Parathyroid adenoma (tissue), 2 donors: Measurements from ENCODE around the gene NUP210L.
"Not testable (repeated sequence)": the region's sequence is repeated elsewhere in the genome, so short reads cannot be mapped to it uniquely, and the experiment has no call there.

Experiments
- H2AFZ ChIP-seq: fragments of 300-600 bp; sonication (generic); one replicate; pipeline ENCODE4 v1.7.0; 2017; ENCODE audit warnings: antibody characterized with exemption, mild to moderate bottlenecking
- H3K27ac ChIP-seq: fragments of 300-600 bp; sonication (generic); one replicate; pipeline ENCODE4 v1.7.0; 2017
- H3K27me3 ChIP-seq: fragments of 300-600 bp; sonication (generic); one replicate; pipeline ENCODE4 v1.7.0; 2017; ENCODE audit warnings: low read length; ENCODE audit not compliant: control insufficient read depth, insufficient read depth
- H3K36me3 ChIP-seq: fragments of 300-600 bp; sonication (generic); one replicate; pipeline ENCODE4 v1.7.0; 2017; ENCODE audit warnings: low read length; ENCODE audit not compliant: control insufficient read depth, insufficient read depth
- H3K4me1 ChIP-seq: fragments of 300-600 bp; sonication (generic); one replicate; pipeline ENCODE4 v1.7.0; 2017; ENCODE audit warnings: control low read depth
- H3K4me2 ChIP-seq: fragments of 300-600 bp; sonication (generic); one replicate; pipeline ENCODE4 v1.7.0; 2017; ENCODE audit warnings: low read length
- H3K4me3 ChIP-seq: fragments of 300-600 bp; sonication (generic); one replicate; pipeline ENCODE4 v1.7.0; 2017; ENCODE audit warnings: low read depth, low read length
- H3K79me2 ChIP-seq: fragments of 300-600 bp; sonication (generic); one replicate; pipeline ENCODE4 v1.7.0; 2017; ENCODE audit warnings: control low read depth
- H3K9ac ChIP-seq: fragments of 300-600 bp; sonication (generic); one replicate; pipeline ENCODE4 v1.7.0; 2017; ENCODE audit warnings: mild to moderate bottlenecking
- H3K9me3 ChIP-seq: fragments of 300-600 bp; sonication (generic); one replicate; pipeline ENCODE4 v1.7.0; 2017; ENCODE audit warnings: low read length; ENCODE audit not compliant: control insufficient read depth
- TF ChIP-seq, protein P1 (sequence below): fragments of 300-600 bp; sonication (generic); IDR thresholded peaks from one replicate; pipeline ENCODE4 v1.7.0; 2017; ENCODE audit warnings: antibody characterized with exemption, mild to moderate bottlenecking
- donor health status: primary hyperparathyroidism.

NUP210L gene

GRCh38 chr1:154019940-154020339 is 134.9 kb downstream of the NUP210L start:
- Histone ChIP-seq H3K4me2 (no peak overlapping the region), H3K36me3 (no peaks in the 10 kb centered on the region), H3K27me3 (no peaks in the 10 kb centered on the region), H3K79me2 (no peaks in the 10 kb centered on the region), H3K4me1 (no peaks in the 10 kb centered on the region), H2AFZ (no peak overlapping the region), H3K9me3 (no peaks in the 10 kb centered on the region), H3K4me3 (no peak overlapping the region), H3K9ac (no peak overlapping the region), H3K27ac (no peak overlapping the region)
- TF ChIP-seq, protein P1, sequence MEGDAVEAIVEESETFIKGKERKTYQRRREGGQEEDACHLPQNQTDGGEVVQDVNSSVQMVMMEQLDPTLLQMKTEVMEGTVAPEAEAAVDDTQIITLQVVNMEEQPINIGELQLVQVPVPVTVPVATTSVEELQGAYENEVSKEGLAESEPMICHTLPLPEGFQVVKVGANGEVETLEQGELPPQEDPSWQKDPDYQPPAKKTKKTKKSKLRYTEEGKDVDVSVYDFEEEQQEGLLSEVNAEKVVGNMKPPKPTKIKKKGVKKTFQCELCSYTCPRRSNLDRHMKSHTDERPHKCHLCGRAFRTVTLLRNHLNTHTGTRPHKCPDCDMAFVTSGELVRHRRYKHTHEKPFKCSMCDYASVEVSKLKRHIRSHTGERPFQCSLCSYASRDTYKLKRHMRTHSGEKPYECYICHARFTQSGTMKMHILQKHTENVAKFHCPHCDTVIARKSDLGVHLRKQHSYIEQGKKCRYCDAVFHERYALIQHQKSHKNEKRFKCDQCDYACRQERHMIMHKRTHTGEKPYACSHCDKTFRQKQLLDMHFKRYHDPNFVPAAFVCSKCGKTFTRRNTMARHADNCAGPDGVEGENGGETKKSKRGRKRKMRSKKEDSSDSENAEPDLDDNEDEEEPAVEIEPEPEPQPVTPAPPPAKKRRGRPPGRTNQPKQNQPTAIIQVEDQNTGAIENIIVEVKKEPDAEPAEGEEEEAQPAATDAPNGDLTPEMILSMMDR = no peak

- no peak overlapping the region for H3K4me2 ChIP-seq
- TF ChIP-seq, protein P1 = no peak
- no peaks in the 10 kb centered on the region for H3K4me1 ChIP-seq
These were observed 135.6 kb downstream of the NUP210L start for GRCh38 chr1:154019269-154019668.

GRCh38 chr1:154014154-154014907 is 140.5 kb downstream of the NUP210L start:
- no peak overlapping the region for H3K27ac ChIP-seq
- no peaks in the 10 kb centered on the region for H3K79me2 ChIP-seq
- H3K27me3 ChIP-seq = no peaks in the 10 kb centered on the region
- H2AFZ ChIP-seq = no peak overlapping the region
- no peaks in the 10 kb centered on the region for H3K4me1 ChIP-seq
- no peak overlapping the region for H3K4me3 ChIP-seq
- TF ChIP-seq, protein P1 = no peak
- no peak overlapping the region for H3K9ac ChIP-seq
- no peaks in the 10 kb centered on the region for H3K36me3 ChIP-seq
- no peak overlapping the region for H3K4me2 ChIP-seq
- H3K9me3 ChIP-seq = no peaks in the 10 kb centered on the region

More at GRCh38 chr1:154019269-154019668, 135.6 kb downstream of the NUP210L start:
- H3K9me3 ChIP-seq = no peaks in the 10 kb centered on the region
- H3K79me2 ChIP-seq = no peaks in the 10 kb centered on the region
- no peaks in the 10 kb centered on the region for H3K36me3 ChIP-seq
- no peak overlapping the region for H2AFZ ChIP-seq
- H3K4me3 ChIP-seq = no peak overlapping the region
- H3K27me3 ChIP-seq = no peaks in the 10 kb centered on the region
- H3K9ac ChIP-seq = no peak overlapping the region
- no peak overlapping the region for H3K27ac ChIP-seq

GRCh38 chr1:154012543-154012942 is 142.3 kb downstream of the NUP210L start:
- not testable (repeated sequence) for H3K36me3 ChIP-seq, H2AFZ ChIP-seq, H3K4me2 ChIP-seq, H3K4me1 ChIP-seq, H3K4me3 ChIP-seq, H3K9ac ChIP-seq, H3K79me2 ChIP-seq, H3K9me3 ChIP-seq, H3K27ac ChIP-seq, H3K27me3 ChIP-seq

DNA sequence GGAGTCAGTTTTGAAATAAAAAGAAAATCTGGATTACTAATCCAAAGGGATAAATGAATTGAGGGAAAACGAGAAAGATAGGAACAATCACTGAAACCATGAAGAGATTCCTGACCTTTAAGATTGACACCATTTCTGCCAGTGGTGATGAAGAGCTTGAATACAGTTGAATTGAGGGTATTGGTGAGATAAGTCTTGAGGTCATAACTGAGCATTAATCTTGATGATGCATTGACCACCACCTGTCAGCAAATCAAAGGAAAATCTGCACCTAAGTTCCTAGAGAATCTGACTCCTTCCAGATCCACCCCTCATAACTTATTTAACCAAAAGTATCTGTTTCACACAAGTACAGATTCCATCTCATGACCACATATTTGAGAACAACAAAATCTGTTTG is 142.7 kb downstream of the NUP210L start:
- H2AFZ ChIP-seq = no peak overlapping the region
- H3K36me3 ChIP-seq = no peaks in the 10 kb centered on the region
- no peak overlapping the region for H3K4me3 ChIP-seq
- no peaks in the 10 kb centered on the region for H3K4me1 ChIP-seq
- no peak overlapping the region for H3K9ac ChIP-seq
- H3K9me3 ChIP-seq = no peaks in the 10 kb centered on the region
- no peak overlapping the region for H3K4me2 ChIP-seq
- H3K27ac ChIP-seq = no peak overlapping the region
- no peaks in the 10 kb centered on the region for H3K79me2 ChIP-seq
- no peaks in the 10 kb centered on the region for H3K27me3 ChIP-seq
- TF ChIP-seq, protein P1 = no peak
